NOMO-1 treated with DMSO at 0.1 percent for 48 hours (cell line): ENCODE measurements around the gene PYDC1.
"Not testable (repeated sequence)": the region's sequence is repeated elsewhere in the genome, so short reads cannot be mapped to it uniquely, and the experiment has no call there.

Source experiments
- DNase-seq: peaks from one replicate; lab custom pipeline; 2025; ENCODE audit not compliant: unreplicated experiment; lab: John Stamatoyannopoulos, UW

The PYDC1 gene

DNA sequence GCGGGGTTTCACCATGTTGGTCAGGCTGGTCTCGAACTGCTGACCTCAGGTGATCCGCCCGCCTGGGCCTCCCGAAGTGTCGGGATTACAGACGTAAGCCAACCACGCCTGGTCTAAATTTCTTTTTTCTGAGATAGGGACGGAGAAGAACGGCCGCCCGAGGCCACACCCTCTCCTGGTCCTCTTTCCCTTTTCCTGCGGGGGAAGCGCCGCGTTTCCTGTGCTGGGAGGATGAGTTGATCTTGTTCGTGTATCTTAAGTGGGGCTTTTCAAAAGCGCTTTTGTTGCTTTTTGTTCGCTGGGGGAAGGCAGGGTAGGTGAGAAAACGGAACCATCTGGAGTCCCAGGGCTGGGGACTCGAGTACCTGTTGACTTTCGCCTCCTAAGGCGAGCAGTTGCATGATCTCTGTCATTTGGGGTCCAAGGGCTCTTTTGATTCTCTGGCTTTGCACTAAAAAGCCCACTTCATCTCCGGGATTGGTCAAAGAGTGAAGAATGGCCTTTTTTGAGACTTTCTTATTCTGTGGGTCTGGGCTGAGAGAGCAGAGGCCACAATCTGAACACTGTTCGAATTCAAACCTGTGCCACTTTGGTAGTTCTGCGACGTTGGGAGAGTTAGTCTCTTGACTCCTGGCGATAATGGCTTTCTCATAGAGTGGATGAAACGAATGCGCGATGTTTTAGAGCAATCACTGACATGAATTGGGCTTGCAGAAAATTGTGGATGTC is 35.7 kb downstream of the PYDC1 start:
- no peak for DNase-seq

DNA sequence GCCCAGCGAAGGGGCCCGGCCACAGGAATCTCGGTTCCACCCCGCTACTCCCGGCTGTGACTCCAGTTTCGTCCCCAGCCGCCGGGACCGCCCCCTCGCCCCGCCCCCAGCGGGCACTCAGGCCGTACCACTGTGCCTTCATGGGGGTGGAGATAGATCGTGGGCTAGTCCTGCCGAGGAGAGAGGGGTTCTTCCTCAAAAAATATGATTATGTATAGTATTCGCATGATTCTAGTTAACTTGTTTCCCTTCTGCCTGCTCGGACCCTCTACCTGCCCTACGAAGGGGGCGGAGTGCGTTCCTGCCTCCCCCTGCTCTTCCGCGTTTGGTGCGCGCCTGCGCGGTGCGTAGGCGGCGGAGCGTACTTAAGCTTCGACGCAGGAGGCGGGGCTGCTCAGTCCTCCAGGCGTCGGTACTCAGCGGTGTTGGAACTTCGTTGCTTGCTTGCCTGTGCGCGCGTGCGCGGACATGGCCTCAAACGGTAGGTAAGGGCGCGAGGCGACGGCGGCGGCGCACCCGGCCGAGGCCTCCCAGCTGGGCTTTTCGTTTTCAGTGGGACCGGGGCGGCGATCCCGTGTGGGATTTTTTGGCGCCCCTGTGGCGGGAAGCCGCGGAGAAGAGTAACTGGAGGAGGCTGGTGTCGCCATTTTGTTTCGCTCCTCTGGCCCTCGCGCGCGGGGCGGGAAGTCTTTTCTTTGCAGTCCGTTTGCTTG is 37.0 kb downstream of the PYDC1 start, which contains the start of gene FUS:
FUS (plus strand) TSS at position 393 of the 713 bp plus-strand sequence; CDS start at position 469, 76 bp downstream.
- peak; percentile 80 for DNase-seq

DNA sequence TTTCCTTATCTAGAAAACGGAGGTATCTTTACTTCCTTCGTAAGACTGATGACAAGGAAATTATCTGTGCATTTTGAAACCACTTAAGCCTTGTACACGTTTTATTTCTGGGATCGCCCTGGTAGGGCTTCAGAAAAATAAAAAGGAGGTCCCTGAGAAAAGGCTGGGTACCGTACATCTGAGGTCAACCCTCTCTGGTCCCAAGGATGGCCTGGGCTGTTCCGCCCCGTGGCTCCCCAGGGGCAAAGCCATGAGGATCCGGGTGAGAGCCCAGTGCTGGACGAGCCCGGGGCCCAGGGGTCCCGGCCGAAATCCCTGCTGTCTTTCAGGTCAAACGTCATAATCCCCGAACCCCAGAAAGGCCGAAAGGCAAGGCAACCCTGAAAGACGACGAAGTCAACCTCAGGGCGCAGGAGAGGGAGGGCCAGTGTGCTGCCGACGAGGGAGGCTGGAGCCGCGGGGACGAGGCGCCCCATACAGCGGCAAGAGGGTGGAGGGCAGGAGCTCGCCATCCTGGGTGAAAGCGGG is 37.7 kb downstream of the PYDC1 start:
- DNase-seq: no peak

DNA sequence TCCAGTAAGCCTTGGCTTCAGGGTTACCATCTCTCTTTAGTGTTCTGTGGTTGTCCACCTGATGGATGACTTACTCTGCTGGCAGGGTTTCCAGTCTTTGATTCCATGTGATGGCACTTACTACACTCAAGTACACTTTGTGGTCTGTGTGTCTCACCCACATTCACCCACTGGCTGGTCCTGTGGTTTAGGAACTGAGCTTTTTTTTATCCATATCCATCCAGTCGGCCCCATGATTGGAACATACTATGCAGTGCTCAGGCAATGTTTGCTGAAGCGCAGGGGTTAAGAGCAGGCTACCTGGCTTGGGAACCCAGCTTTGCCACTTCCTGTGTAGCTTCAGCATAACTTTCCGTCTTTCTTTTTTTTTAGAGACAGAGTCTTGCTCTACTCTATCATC is 39.8 kb downstream of the PYDC1 start:
- no peak for DNase-seq

DNA sequence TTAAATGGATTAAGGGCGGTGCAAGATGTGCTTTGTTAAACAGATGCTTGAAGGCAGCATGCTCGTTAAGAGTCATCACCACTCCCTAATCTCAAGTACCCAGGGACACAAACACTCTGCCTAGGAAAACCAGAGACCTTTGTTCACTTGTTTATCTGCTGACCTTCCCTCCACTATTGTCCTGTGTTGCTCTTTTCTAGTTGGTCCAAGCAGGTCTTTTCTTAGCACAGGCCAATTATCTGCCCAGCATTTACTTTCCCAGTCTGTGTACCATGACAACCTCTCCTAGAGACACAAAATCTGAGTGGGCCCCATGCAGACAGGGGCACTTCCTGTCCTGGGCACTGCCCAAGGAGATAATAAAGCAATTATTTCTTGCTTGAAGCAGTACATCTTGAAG is 46.9 kb downstream of the PYDC1 start:
- not testable (repeated sequence) for DNase-seq

DNA sequence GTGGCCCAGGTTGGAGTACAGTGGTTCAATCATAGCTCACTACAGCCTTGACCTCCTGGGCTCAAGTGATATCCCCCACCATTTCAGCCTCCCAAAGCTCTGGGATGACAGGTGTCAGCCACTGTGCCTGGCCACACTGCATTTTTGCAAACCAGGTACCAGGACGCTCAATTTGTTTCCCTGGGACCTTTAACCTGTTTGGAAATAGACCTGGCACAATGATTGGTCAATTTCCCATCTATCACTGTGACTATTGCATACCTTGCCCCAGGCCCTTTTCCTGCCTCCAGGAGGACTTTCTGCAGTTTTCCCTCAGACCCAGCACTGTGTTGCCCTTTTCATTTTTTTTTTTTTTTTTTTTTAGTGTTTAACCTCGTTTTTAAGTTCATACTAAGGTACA is 48.1 kb downstream of the PYDC1 start:
- no peak for DNase-seq

DNA sequence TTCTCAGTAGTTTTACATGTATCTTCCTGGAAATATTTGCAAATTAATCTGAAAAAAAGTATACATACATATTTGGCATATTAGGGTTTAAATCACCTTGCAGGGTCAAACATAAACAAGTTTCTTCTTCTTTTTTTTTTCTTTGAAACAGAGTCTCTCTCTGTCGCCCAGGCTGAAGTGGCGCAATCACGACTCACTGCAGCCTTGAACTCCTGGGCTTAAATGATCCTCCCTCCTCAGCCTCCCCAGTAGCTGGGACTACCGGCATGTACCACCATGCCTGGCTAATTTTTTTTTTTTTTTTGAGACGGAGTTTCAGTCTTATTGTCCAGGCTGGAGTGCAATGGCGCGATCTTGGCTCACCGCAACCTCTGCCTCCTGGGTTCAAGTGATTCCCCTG is 49.6 kb downstream of the PYDC1 start:
- DNase-seq: no peak
